K562 (cell line): ENCODE measurements around the gene DPM2. TPM values are rescaled to one million over a fixed set of nuclear protein-coding genes. Genes with fewer than 3 reads are reported as not detected.

Source experiments
- ATAC-seq: fragments of 200-7000 bp; cut with Tn5 transposase; 3 replicates; pipeline ENCODE4 v1.9.1; 2020; ENCODE audit warnings: moderate library complexity
- BruUV-seq: library from RNA; stranded (reverse); fragments of 400-500 nt; replicated peaks from 2 replicates; lab custom pipeline; 2021; lab: Mats Ljungman, UMichigan
- CTCF ChIA-PET: fragments of 300-600 bp; formaldehyde crosslinking; extraction: SDS; loops from one replicate; lab custom pipeline; 2021; ENCODE audit warnings: low intra/inter-chr PET ratio; lab: Yijun Ruan, JAX
- POLR2A ChIA-PET: fragments of 300-600, 350-650 bp; sonication (Branson Sonifier 250); formaldehyde crosslinking; extraction: SDS; loops from one replicate; lab custom pipeline; 2021; ENCODE audit warnings: antibody characterized with exemption, inconsistent platforms; lab: Yijun Ruan, JAX
- DNase-seq, 4 experiments: peaks; one replicate each; pipeline versions ENCODE4 v3.0.0 to v3.0.0-alpha.2; 2011 to 2018; ENCODE audit warnings: low spot score in 3 of 4, mixed read lengths in 3 of 4; ENCODE audit errors: extremely low read depth in 1 of 4
- FAIRE-seq: peaks from 2 replicates; lab custom pipeline; 2011; peaks lifted over from hg19 to GRCh38; lab: Jason Lieb, UNC
- H2AFZ ChIP-seq: 2 replicates; pipeline ENCODE4 v1.6.0; 2011; ENCODE audit warnings: low read depth, low read length, control low read depth, inconsistent platforms
- H3K27ac ChIP-seq: fragments of 200-600 bp; 3 replicates; pipeline ENCODE4 v1.8.0; 2011; ENCODE audit warnings: low read depth, mild to moderate bottlenecking, control low read depth, inconsistent platforms, low read length, moderate library complexity, mixed read lengths; ENCODE audit errors: extremely low read depth
- H3K27me3 ChIP-seq, 2 experiments: fragments of 300-600 bp in 1 of 2; 2 replicates in 1 of 2; 3 replicates in 1 of 2; pipeline versions ENCODE4 v1.6.0 to v1.8.0; 2011; ENCODE audit warnings: inconsistent platforms in 2 of 2, low read length in 2 of 2, mild to moderate bottlenecking in 1 of 2, mixed read lengths in 1 of 2, moderate library complexity in 1 of 2; ENCODE audit not compliant: control insufficient read depth in 2 of 2, insufficient read depth in 2 of 2
- H3K36me3 ChIP-seq: fragments of 300-600 bp; 3 replicates; pipeline ENCODE4 v1.8.0; 2011; ENCODE audit warnings: mild to moderate bottlenecking, low read length, inconsistent platforms; ENCODE audit not compliant: control insufficient read depth, insufficient read depth
- H3K4me1 ChIP-seq, 2 experiments: fragments of 200-600 bp in 1 of 2; replicated peaks in 1 of 2; 2 replicates in 1 of 2; 3 replicates in 1 of 2; pipeline versions ENCODE4 v1.5.1 to v1.8.0; 2011; ENCODE audit warnings: inconsistent platforms in 2 of 2, low read length in 2 of 2, mild to moderate bottlenecking in 1 of 2, mixed read lengths in 1 of 2, moderate library complexity in 1 of 2; ENCODE audit not compliant: control insufficient read depth in 2 of 2, insufficient read depth in 2 of 2
- H3K4me2 ChIP-seq: 2 replicates; pipeline ENCODE4 v1.6.1; 2011; ENCODE audit warnings: low read length, control low read depth, inconsistent platforms, mixed read lengths; ENCODE audit not compliant: insufficient read depth
- H3K4me3 ChIP-seq: fragments of 200-600 bp; sonication (generic), shearing (Covaris generic); 2 replicates; pipeline ENCODE4 v1.5.1; 2016; ENCODE audit warnings: control low read depth, inconsistent platforms
- H3K79me2 ChIP-seq: fragments of 200-600 bp; 3 replicates; pipeline ENCODE4 v1.8.0; 2011; ENCODE audit warnings: low read length, inconsistent platforms; ENCODE audit not compliant: control insufficient read depth, insufficient read depth
- H3K9ac ChIP-seq, 2 experiments: 2 replicates each; pipeline versions ENCODE4 v1.6.0 to v1.6.1; 2011; ENCODE audit warnings: low read depth in 2 of 2, low read length in 2 of 2, control low read depth in 1 of 2, inconsistent platforms in 1 of 2, mild to moderate bottlenecking in 1 of 2, mixed read lengths in 1 of 2; ENCODE audit not compliant: insufficient read depth in 1 of 2
- H3K9me1 ChIP-seq: one replicate; pipeline ENCODE4 v1.6.0; 2011; ENCODE audit warnings: inconsistent platforms, mild to moderate bottlenecking, low read length, moderate library complexity; ENCODE audit not compliant: control insufficient read depth, insufficient read depth
- H3K9me3 ChIP-seq: replicated peaks from 2 replicates; pipeline ENCODE4 v1.5.1; 2011; ENCODE audit warnings: low read depth, low read length, inconsistent platforms; ENCODE audit not compliant: control insufficient read depth, insufficient read depth
- H4K20me1 ChIP-seq: replicated peaks from 2 replicates; pipeline ENCODE4 v1.6.1; 2011; ENCODE audit warnings: low read length, inconsistent platforms, mixed read lengths; ENCODE audit not compliant: control insufficient read depth, insufficient read depth
- ATF1 ChIP-seq, 2 experiments: fragments of 450-650 bp in 1 of 2; IDR thresholded peaks; 2 replicates each; pipeline ENCODE4 v1.6.1; 2016; ENCODE audit warnings: missing compliant biosample characterization in 1 of 2, missing genetic modification characterization in 1 of 2
- BCL6 ChIP-seq: fragments of 250-450 bp; sonication (Bioruptor Pico); IDR thresholded peaks from 2 replicates; pipeline ENCODE4 v1.4.0; 2020
- CCAR2 ChIP-seq: fragments of 200-400 bp; formaldehyde crosslinking; IDR thresholded peaks from 2 replicates; pipeline ENCODE4 v1.6.1; 2017; ENCODE audit warnings: mild to moderate bottlenecking, low read depth, low read length
- NFIC ChIP-seq: fragments of 450-650 bp; IDR thresholded peaks from 2 replicates; pipeline ENCODE4 v1.6.1; 2017; ENCODE audit warnings: mild to moderate bottlenecking, inconsistent platforms
- NR3C1 ChIP-seq: sonication (generic); formaldehyde crosslinking; IDR thresholded peaks from 2 replicates; pipeline ENCODE4 v1.8.1; 2022; ENCODE audit warnings: missing genetic modification reagents
- PPARD ChIP-seq: fragments of 250-450 bp; sonication (Bioruptor Pico); IDR thresholded peaks from 2 replicates; pipeline ENCODE4 v1.8.0; 2022; ENCODE audit warnings: inconsistent platforms, mild to moderate bottlenecking, moderate library complexity
- SETDB1 ChIP-seq: IDR thresholded peaks from one replicate; pipeline ENCODE4 v1.6.1; 2012; ENCODE audit warnings: low read length, control low read depth, inconsistent platforms
- TCF3 ChIP-seq: sonication (generic); formaldehyde crosslinking; IDR thresholded peaks from 2 replicates; pipeline ENCODE4 v1.4.0; 2020; ENCODE audit warnings: mild to moderate bottlenecking, missing genetic modification reagents
- WGBS: fragments of 100-300 bp; shearing (Covaris generic); methylation state at CpG from one replicate; pipeline ENCODE4 v1.1.6; 2016; ENCODE audit warnings: low coverage, mixed read lengths; ENCODE audit not compliant: insufficient coverage; ENCODE audit errors: missing lambda C conversion rate; 5-methylcytosine and 5-hydroxymethylcytosine counted together
- in situ Hi-C: fragments of 300-500 bp; cut with MboI; formaldehyde crosslinking; loops from 4 replicates; pipeline ENCODE4 v1.15.0; 2018; ENCODE audit warnings: inconsistent platforms, mixed read lengths
- intact Hi-C: fragments of 100-400 bp; cut with micrococcal nuclease; formaldehyde crosslinking; loops from 2 replicates; pipeline ENCODE4 v1.14.2; 2022
- polyA plus RNA-seq, 8 experiments: library from polyadenylated mRNA; depleted of rRNA in 4 of 8; stranded (reverse) in 5 of 8; unstranded in 3 of 8; fragments of >200 nt; fragmentation: Nextera tagmentation in 2 of 8; fragmentation: Illumina TruSeq in 1 of 8; extraction: Ambion mirVana in 2 of 8; extraction: Trizol in 1 of 8; gene quantifications; 2 replicates each; pipeline versions ENCODE4 v1.2.1 to v1.2.3, GENCODE V29; 2011 to 2014; ENCODE audit warnings: inconsistent platforms in 1 of 8, missing spikeins in 1 of 8
- total RNA-seq, 7 experiments: library from RNA; depleted of rRNA in 6 of 7; stranded (reverse); fragments of >200 nt in 6 of 7; fragmentation: Illumina TruSeq in 2 of 7; extraction: Trizol in 2 of 7; gene quantifications; 2 replicates each; pipeline versions ENCODE4 v1.2.1 to v1.2.3, GENCODE V29; 2011 to 2021; ENCODE audit warnings: low replicate concordance in 1 of 7
- TF ChIP-seq, protein P1 (sequence below): sonication (generic); formaldehyde crosslinking; IDR thresholded peaks from 2 replicates; pipeline ENCODE4 v1.8.0; 2023; ENCODE audit warnings: mild to moderate bottlenecking, missing genetic modification reagents
- TF ChIP-seq, protein P2 (sequence below): fragments of 450-650 bp; IDR thresholded peaks from 2 replicates; pipeline ENCODE4 v1.6.1; 2016; ENCODE audit warnings: antibody characterized with exemption
- TF ChIP-seq, protein P3 (sequence below): sonication (generic); formaldehyde crosslinking; IDR thresholded peaks from 2 replicates; pipeline ENCODE4 v1.8.0; 2022; ENCODE audit warnings: mild to moderate bottlenecking, missing genetic modification reagents

The DPM2 gene
- total and polyA plus RNA-seq, 9 of the 15 experiments (the other 6 are each of a cell fraction or from before 2014, with no cell fraction given), result 43.5 to 126 (median 71.1) TPM

DNA sequence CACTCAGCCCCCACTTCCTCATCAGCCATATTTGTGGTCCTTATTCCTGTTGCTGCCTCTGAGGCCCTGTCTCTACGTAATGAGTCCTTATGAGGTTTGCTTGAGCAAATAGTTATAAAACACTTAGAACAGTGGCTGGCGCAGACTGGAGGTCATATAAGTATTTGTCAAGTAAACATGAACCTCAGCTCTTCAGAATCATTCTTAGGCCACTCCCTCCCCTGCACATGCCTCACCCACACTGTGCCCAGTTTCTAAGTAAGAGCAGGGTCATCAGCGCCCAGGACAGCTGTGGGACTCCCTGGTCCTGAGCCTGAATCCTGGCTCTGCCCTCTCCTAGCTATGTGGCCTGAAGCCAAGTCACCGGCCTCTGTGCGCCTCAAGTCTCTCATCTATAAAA is 24.8 kb downstream of the DPM2 start:
- peaks cover 17% of the 10 kb centered on the region for H3K79me2 ChIP-seq
- in situ Hi-C loops, result loop anchor here (5.0 to 25.0 kb wide), 2 partner anchors 36 to 976 kb away; partner anchors contain the start of gene AK1
- WGBS, result 88% methylated on average over 5 of the region's 5 CpGs
- BruUV-seq, result no TSS peak
- ATAC-seq (no peak), FAIRE-seq (no peak), DNase-seq (no peak)
- intact Hi-C loops, result loop anchor here (10.0 kb wide), 1 partner anchor 408 kb away; no protein-coding TSS in a partner anchor
- no peak overlapping the region for H3K9ac ChIP-seq
- no peaks in the 10 kb centered on the region for H3K27me3 ChIP-seq
- H3K9me1 ChIP-seq, result no peaks in the 10 kb centered on the region
- H3K4me2 ChIP-seq, result no peak overlapping the region
- H3K4me1 ChIP-seq, result peaks cover 31 to 60% of the 10 kb centered on the region in 2 experiments
- no peak overlapping the region for H3K27ac ChIP-seq
- CTCF ChIA-PET, result no interaction called here
- H2AFZ ChIP-seq, result no peak overlapping the region
- peaks cover 56% of the 10 kb centered on the region; the same call in 2 of the 3 replicates for H3K36me3 ChIP-seq
- H3K9me3 ChIP-seq, result no peaks in the 10 kb centered on the region
- POLR2A ChIA-PET, result interaction anchor here (0.5 to 1.5 kb wide), 4 partner anchors 9 to 180 kb away, joined by 3 to 5 read pairs (median 4); no protein-coding TSS in a partner anchor
- H3K4me3 ChIP-seq, result no peak overlapping the region
- no peaks in the 10 kb centered on the region for H4K20me1 ChIP-seq
- TF ChIP-seq, protein P1, sequence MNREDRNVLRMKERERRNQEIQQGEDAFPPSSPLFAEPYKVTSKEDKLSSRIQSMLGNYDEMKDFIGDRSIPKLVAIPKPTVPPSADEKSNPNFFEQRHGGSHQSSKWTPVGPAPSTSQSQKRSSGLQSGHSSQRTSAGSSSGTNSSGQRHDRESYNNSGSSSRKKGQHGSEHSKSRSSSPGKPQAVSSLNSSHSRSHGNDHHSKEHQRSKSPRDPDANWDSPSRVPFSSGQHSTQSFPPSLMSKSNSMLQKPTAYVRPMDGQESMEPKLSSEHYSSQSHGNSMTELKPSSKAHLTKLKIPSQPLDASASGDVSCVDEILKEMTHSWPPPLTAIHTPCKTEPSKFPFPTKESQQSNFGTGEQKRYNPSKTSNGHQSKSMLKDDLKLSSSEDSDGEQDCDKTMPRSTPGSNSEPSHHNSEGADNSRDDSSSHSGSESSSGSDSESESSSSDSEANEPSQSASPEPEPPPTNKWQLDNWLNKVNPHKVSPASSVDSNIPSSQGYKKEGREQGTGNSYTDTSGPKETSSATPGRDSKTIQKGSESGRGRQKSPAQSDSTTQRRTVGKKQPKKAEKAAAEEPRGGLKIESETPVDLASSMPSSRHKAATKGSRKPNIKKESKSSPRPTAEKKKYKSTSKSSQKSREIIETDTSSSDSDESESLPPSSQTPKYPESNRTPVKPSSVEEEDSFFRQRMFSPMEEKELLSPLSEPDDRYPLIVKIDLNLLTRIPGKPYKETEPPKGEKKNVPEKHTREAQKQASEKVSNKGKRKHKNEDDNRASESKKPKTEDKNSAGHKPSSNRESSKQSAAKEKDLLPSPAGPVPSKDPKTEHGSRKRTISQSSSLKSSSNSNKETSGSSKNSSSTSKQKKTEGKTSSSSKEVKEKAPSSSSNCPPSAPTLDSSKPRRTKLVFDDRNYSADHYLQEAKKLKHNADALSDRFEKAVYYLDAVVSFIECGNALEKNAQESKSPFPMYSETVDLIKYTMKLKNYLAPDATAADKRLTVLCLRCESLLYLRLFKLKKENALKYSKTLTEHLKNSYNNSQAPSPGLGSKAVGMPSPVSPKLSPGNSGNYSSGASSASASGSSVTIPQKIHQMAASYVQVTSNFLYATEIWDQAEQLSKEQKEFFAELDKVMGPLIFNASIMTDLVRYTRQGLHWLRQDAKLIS (CRISPR knock-in tag), result no peak
- TF ChIP-seq TCF3 (CRISPR knock-in tag) (no peak), CCAR2 (no peak), NFIC (peak; percentile 22; the same call in 1 of the 2 replicates), BCL6 (no peak), PPARD (CRISPR knock-in tag) (no peak), ATF1 (CRISPR knock-in tag; IDR thresholded peaks at IDR 0.05) (no peak), ATF1 (tag; IDR thresholded peaks at IDR 0.05) (no peak), NR3C1 (CRISPR knock-in tag) (no peak), SETDB1 (no peak)
- TF ChIP-seq, protein P2, sequence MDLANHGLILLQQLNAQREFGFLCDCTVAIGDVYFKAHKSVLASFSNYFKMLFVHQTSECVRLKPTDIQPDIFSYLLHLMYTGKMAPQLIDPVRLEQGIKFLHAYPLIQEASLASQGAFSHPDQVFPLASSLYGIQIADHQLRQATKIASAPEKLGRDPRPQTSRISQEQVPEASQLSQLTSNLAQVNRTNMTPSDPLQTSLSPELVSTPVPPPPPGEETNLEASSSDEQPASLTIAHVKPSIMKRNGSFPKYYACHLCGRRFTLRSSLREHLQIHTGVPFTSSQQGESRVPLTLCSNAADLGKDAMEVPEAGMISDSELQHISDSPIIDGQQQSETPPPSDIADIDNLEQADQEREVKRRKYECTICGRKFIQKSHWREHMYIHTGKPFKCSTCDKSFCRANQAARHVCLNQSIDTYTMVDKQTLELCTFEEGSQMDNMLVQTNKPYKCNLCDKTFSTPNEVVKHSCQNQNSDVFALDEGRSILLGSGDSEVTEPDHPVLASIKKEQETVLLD, result no peak
- TF ChIP-seq, protein P3, sequence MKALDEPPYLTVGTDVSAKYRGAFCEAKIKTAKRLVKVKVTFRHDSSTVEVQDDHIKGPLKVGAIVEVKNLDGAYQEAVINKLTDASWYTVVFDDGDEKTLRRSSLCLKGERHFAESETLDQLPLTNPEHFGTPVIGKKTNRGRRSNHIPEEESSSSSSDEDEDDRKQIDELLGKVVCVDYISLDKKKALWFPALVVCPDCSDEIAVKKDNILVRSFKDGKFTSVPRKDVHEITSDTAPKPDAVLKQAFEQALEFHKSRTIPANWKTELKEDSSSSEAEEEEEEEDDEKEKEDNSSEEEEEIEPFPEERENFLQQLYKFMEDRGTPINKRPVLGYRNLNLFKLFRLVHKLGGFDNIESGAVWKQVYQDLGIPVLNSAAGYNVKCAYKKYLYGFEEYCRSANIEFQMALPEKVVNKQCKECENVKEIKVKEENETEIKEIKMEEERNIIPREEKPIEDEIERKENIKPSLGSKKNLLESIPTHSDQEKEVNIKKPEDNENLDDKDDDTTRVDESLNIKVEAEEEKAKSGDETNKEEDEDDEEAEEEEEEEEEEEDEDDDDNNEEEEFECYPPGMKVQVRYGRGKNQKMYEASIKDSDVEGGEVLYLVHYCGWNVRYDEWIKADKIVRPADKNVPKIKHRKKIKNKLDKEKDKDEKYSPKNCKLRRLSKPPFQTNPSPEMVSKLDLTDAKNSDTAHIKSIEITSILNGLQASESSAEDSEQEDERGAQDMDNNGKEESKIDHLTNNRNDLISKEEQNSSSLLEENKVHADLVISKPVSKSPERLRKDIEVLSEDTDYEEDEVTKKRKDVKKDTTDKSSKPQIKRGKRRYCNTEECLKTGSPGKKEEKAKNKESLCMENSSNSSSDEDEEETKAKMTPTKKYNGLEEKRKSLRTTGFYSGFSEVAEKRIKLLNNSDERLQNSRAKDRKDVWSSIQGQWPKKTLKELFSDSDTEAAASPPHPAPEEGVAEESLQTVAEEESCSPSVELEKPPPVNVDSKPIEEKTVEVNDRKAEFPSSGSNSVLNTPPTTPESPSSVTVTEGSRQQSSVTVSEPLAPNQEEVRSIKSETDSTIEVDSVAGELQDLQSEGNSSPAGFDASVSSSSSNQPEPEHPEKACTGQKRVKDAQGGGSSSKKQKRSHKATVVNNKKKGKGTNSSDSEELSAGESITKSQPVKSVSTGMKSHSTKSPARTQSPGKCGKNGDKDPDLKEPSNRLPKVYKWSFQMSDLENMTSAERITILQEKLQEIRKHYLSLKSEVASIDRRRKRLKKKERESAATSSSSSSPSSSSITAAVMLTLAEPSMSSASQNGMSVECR, result no peak
